GM12865 (cell line): ENCODE data around the gene PHPT1.

Experiments
- DNase-seq: peaks from one replicate; pipeline ENCODE4 v3.0.0; 2010; ENCODE audit warnings: low read depth
- H3K4me3 ChIP-seq: 2 replicates; pipeline ENCODE4 v1.5.1; 2011; ENCODE audit warnings: mild to moderate bottlenecking, low read depth, low read length, control low read depth
- TF ChIP-seq, protein P1 (sequence below): IDR thresholded peaks from 2 replicates; pipeline ENCODE4 v1.5.1; 2011; ENCODE audit warnings: low read length, control low read depth, low read depth, inconsistent platforms; ENCODE audit not compliant: insufficient read depth; ENCODE audit errors: missing control alignments

PHPT1 gene

GRCh38 chr9:136854113-136854841, 5.1 kb downstream of the PHPT1 start:
- TF ChIP-seq, protein P1, sequence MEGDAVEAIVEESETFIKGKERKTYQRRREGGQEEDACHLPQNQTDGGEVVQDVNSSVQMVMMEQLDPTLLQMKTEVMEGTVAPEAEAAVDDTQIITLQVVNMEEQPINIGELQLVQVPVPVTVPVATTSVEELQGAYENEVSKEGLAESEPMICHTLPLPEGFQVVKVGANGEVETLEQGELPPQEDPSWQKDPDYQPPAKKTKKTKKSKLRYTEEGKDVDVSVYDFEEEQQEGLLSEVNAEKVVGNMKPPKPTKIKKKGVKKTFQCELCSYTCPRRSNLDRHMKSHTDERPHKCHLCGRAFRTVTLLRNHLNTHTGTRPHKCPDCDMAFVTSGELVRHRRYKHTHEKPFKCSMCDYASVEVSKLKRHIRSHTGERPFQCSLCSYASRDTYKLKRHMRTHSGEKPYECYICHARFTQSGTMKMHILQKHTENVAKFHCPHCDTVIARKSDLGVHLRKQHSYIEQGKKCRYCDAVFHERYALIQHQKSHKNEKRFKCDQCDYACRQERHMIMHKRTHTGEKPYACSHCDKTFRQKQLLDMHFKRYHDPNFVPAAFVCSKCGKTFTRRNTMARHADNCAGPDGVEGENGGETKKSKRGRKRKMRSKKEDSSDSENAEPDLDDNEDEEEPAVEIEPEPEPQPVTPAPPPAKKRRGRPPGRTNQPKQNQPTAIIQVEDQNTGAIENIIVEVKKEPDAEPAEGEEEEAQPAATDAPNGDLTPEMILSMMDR = no peak
- no peak for DNase-seq
- no peak overlapping the region for H3K4me3 ChIP-seq

DNA sequence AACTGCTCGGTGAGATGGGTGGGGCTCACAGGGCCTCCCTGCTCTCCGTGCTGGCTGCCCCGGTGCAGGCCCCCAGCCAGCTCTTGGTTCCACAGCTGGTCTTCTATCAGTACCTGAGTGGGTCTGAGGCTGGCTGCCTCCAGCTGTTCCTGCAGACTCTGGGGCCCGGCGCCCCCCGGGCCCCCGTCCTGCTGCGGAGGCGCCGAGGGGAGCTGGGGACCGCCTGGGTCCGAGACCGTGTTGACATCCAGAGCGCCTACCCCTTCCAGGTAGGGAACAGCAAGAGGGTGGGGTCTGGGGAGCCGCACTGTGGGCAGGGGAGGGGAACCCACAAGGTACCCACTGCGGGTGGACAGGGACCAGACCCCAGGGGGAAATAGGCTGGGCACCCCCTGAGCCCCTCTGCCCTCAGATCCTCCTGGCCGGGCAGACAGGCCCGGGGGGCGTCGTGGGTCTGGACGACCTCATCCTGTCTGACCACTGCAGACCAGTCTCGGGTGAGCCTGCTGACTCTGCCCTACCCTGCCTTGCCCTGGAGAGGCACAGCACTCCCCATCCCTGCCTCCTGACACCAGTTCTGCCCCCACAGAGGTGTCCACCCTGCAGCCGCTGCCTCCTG, 5.7 kb downstream of the PHPT1 start:
- TF ChIP-seq, protein P1 = no peak
- H3K4me3 ChIP-seq = no peak overlapping the region
- DNase-seq = no peak

- TF ChIP-seq, protein P1 = no peak
- no peak for DNase-seq
- H3K4me3 ChIP-seq = no peak overlapping the region
These were observed 6.4 kb downstream of the PHPT1 start for GRCh38 chr9:136855461-136856078.

DNA sequence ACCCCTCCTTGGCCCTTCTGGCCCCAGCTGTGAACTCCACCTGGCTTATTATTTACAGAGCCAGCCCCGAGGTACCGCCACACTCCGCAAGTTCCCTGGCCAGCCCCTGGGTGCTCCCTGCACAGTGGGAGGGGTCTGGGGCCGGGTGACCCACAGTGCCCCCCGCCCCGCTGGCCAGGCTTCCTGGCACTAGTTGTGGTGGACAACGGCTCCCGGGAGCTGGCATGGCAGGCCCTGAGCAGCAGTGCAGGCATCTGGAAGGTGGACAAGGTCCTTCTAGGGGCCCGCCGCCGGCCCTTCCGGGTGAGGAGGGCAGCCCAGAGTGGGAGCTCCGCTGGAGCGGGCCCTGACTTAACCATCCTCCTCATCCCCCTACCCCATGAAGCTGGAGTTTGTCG, 6.9 kb downstream of the PHPT1 start:
- DNase-seq = no peak
- TF ChIP-seq, protein P1 = no peak
- no peak overlapping the region for H3K4me3 ChIP-seq

- DNase-seq = no peak
- H3K4me3 ChIP-seq = no peak overlapping the region
- TF ChIP-seq, protein P1 = no peak
These were observed 7.4 kb downstream of the PHPT1 start for GRCh38 chr9:136856541-136857141.

GRCh38 chr9:136857166-136857565, 8.0 kb downstream of the PHPT1 start:
- DNase-seq = no peak
- TF ChIP-seq, protein P1 = no peak
- H3K4me3 ChIP-seq = no peak overlapping the region
